Vagina (tissue), 2 donors: ENCODE results near the gene MEX3C. TPM values are rescaled to one million over a fixed set of nuclear protein-coding genes. Genes with fewer than 3 reads are reported as not detected.

Source experiments
- DNase-seq, 2 donors: peaks; one replicate each; pipeline ENCODE4 v3.0.0-alpha.2; 2017; ENCODE audit errors: extremely low spot score in 2 of 2
- H3K27ac ChIP-seq: fragments of 200-600 bp; sonication (generic); one replicate; pipeline ENCODE4 v1.5.1; 2019
- H3K27me3 ChIP-seq: fragments of 200-600 bp; sonication (generic); one replicate; pipeline ENCODE4 v1.5.1; 2019
- H3K36me3 ChIP-seq, 2 donors: fragments of 200-600 bp; sonication (generic); one replicate each; pipeline ENCODE4 v1.5.1; 2017 to 2019
- H3K4me1 ChIP-seq: fragments of 200-600 bp; sonication (generic); one replicate; pipeline ENCODE4 v1.5.1; 2019
- H3K4me3 ChIP-seq, 2 donors: fragments of 200-600 bp; sonication (generic); 1 replicate in 1 of 2; 2 replicates in 1 of 2; pipeline ENCODE4 v1.5.1; 2016 to 2019
- H3K9me3 ChIP-seq: fragments of 200-600 bp; sonication (generic); one replicate; pipeline ENCODE4 v1.5.1; 2019
- POLR2A ChIP-seq, 2 donors: fragments of 450-650 bp; IDR thresholded peaks; one replicate each; pipeline ENCODE4 v1.6.1; 2017; ENCODE audit warnings: antibody characterized with exemption in 2 of 2, mild to moderate bottlenecking in 2 of 2, moderate library complexity in 2 of 2
- POLR2AphosphoS5 ChIP-seq, 2 donors: sonication (generic); formaldehyde crosslinking; IDR thresholded peaks; one replicate each; pipeline ENCODE4 v1.9.0; 2017; ENCODE audit warnings: antibody characterized with exemption in 2 of 2, mild to moderate bottlenecking in 2 of 2, low read depth in 1 of 2; ENCODE audit not compliant: insufficient read depth in 1 of 2
- intact Hi-C: fragments of 100-400 bp; cut with DNase I; formaldehyde crosslinking; loops from one replicate; pipeline ENCODE4 v1.15.1; 2023
- total RNA-seq: library from RNA; depleted of rRNA; stranded (reverse); fragments of >200 nt; gene quantifications from one replicate; pipeline ENCODE4 v1.2.3, GENCODE V29; 2016
- TF ChIP-seq, protein P1 (sequence below), 3 experiments: fragments of 450-650 bp in 2 of 3; fragments of 200-600 bp in 1 of 3; sonication (generic) in 1 of 3; IDR thresholded peaks; one replicate each; pipeline ENCODE4 v1.5.1; 2017 to 2019; ENCODE audit warnings: antibody characterized with exemption in 3 of 3, mild to moderate bottlenecking in 2 of 3, moderate library complexity in 2 of 3

The MEX3C gene
- total RNA-seq, 1 donor from 2014 or later = 20.4 TPM

GRCh38 chr18:51154431-51155063 is 42.9 kb downstream of the MEX3C start:
- H3K27me3 ChIP-seq = no peaks in the 10 kb centered on the region
- no peak overlapping the region for H3K4me3 ChIP-seq
- H3K27ac ChIP-seq = no peak overlapping the region
- intact Hi-C loops = no loop called here
- no peaks in the 10 kb centered on the region for H3K4me1 ChIP-seq
- no peaks in the 10 kb centered on the region for H3K9me3 ChIP-seq
- no peak for DNase-seq
- TF ChIP-seq POLR2A (IDR thresholded peaks at IDR 0.05) = no peak
- TF ChIP-seq POLR2AphosphoS5 (IDR thresholded peaks at IDR 0.05; ENCODE audit: insufficient read depth in 1 of 2, low read depth in 1 of 2) = no peak
- TF ChIP-seq, protein P1, sequence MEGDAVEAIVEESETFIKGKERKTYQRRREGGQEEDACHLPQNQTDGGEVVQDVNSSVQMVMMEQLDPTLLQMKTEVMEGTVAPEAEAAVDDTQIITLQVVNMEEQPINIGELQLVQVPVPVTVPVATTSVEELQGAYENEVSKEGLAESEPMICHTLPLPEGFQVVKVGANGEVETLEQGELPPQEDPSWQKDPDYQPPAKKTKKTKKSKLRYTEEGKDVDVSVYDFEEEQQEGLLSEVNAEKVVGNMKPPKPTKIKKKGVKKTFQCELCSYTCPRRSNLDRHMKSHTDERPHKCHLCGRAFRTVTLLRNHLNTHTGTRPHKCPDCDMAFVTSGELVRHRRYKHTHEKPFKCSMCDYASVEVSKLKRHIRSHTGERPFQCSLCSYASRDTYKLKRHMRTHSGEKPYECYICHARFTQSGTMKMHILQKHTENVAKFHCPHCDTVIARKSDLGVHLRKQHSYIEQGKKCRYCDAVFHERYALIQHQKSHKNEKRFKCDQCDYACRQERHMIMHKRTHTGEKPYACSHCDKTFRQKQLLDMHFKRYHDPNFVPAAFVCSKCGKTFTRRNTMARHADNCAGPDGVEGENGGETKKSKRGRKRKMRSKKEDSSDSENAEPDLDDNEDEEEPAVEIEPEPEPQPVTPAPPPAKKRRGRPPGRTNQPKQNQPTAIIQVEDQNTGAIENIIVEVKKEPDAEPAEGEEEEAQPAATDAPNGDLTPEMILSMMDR (IDR thresholded peaks at IDR 0.05) = no peak
- no peaks in the 10 kb centered on the region for H3K36me3 ChIP-seq

DNA sequence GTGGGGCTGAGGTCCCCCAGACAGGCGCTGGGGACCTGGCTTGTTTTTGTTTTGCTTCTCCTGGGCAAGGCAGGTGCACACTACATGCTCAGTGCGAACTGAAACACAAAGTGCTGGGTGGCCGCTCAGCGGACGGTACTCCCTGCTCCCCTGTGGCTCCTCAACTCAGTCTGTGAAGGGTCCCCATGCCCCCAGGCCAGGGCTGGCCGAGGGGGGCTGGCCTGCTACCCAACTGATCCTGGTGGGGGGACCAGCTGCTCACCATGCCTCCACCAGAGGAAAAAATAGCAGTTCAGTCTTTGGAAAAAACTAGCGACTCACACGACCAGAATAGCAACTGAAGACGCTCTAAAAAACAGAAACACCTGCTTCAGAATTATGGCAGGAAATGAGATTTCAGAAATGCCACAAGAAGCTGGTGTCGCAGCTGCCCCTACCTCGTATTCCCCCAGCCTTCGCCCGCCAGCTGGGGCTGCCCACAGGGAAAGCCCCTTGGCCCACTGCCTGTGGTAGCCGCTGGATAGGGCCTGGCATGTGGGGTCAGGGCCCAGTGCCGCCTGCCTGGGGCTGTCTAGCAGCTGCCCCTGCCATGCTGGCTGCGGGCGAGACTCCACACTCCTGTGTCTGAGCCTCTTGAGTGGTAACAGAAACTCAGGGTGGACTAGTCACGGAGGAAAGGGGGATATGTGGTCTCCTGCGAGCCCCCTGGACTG is 43.7 kb downstream of the MEX3C start:
- Histone ChIP-seq H3K9me3 (no peaks in the 10 kb centered on the region), H3K4me1 (no peaks in the 10 kb centered on the region), H3K4me3 (no peak overlapping the region), H3K36me3 (no peaks in the 10 kb centered on the region), H3K27me3 (no peaks in the 10 kb centered on the region), H3K27ac (no peak overlapping the region)
- DNase-seq = no peak
- TF ChIP-seq POLR2AphosphoS5 (IDR thresholded peaks at IDR 0.05; ENCODE audit: insufficient read depth in 1 of 2, low read depth in 1 of 2) (no peak), POLR2A (IDR thresholded peaks at IDR 0.05) (no peak)
- TF ChIP-seq, protein P1 (IDR thresholded peaks at IDR 0.05) = no peak
- intact Hi-C loops = no loop called here

DNA sequence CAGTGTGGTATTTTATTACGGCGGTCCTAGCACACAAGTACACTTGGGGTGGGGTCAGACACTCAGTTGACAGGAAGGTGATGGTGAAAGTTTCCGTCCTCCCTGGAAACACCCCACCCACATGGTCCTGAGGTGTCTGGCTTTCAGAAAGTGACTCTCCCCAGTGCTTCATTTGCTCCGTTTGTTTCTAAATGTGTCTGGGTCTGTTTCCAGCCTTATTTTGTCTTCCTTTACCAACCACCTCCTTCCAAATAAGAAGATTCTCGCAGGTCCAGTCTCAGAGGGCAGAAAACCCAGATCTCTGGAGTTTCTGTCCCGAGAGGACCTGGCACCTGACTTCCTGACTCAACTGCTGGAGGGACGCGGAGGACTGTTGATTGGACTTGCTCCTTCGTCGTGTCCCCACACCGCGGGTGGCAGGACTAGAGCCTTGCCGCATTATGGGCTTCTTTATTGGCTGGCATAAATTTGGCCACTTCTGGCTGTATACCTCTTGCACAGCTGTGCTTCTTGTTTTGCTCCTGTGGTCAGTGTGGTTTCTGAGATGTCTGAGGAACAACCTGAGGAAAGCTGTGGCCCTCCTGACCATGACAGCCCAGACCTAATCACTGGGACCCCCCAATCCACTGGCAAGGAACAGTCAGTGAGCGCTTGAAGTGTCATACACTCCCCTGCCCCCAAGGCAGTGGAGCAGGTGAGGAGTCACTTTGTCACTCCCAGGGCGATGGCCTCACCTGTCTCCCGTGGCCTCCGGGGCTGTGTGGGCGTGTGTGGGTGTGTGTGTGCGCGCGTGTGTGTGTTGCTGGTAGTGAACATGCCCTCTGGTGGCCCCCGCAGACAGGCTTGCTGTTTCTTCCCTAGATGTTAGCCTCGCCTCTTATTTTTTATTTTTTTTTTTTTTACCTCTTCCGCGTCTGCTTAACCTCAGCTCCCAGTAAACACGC is 45.6 kb downstream of the MEX3C start:
- no peak for DNase-seq
- Histone ChIP-seq H3K36me3 (no peaks in the 10 kb centered on the region), H3K4me3 (no peak overlapping the region), H3K27ac (no peak overlapping the region), H3K27me3 (no peaks in the 10 kb centered on the region), H3K4me1 (no peaks in the 10 kb centered on the region), H3K9me3 (no peaks in the 10 kb centered on the region)
- intact Hi-C loops = no loop called here
- TF ChIP-seq POLR2AphosphoS5 (IDR thresholded peaks at IDR 0.05; ENCODE audit: insufficient read depth in 1 of 2, low read depth in 1 of 2) (no peak), POLR2A (IDR thresholded peaks at IDR 0.05) (no peak)
- TF ChIP-seq, protein P1 (IDR thresholded peaks at IDR 0.05) = no peak

DNA sequence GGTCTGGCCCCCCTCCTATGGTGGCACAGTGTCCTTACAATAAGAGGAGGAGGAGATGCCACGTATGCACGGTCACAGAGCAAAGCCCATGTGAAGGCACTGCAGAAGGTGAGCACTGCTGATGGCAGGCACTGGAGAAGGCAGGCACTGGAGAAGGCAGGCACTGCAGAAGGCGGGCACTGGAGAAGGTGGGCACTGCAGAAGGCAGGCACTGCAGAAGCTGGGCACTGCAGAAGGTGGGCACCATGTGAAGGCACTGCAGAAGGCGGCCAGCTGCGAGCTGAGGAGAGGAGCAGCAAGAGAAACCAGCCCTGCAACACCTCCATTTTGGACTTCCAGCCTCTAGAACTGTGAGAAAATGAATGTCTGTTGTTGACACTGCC is 46.3 kb downstream of the MEX3C start:
- no peak for DNase-seq
- H3K9me3 ChIP-seq = no peaks in the 10 kb centered on the region
- no peak overlapping the region for H3K27ac ChIP-seq
- intact Hi-C loops = no loop called here
- no peaks in the 10 kb centered on the region for H3K36me3 ChIP-seq
- H3K4me1 ChIP-seq = no peaks in the 10 kb centered on the region
- H3K27me3 ChIP-seq = no peaks in the 10 kb centered on the region
- TF ChIP-seq POLR2A (IDR thresholded peaks at IDR 0.05) (no peak), POLR2AphosphoS5 (IDR thresholded peaks at IDR 0.05; ENCODE audit: insufficient read depth in 1 of 2, low read depth in 1 of 2) (no peak)
- TF ChIP-seq, protein P1 (IDR thresholded peaks at IDR 0.05) = no peak
- no peak overlapping the region for H3K4me3 ChIP-seq
